M059J (cell line): ENCODE data around the gene NDN. TPM values are rescaled to one million over a fixed set of nuclear protein-coding genes. Genes with fewer than 3 reads are reported as not detected.
A peak's percentile ranks its signal among the peaks of the same experiment; 100 is the strongest.
"Not testable (repeated sequence)": the region's sequence is repeated elsewhere in the genome, so short reads cannot be mapped to it uniquely, and the experiment has no call there.

ENCODE experiments used
- DNase-seq: peaks from one replicate; pipeline ENCODE4 v3.0.0-alpha.2; 2012; ENCODE audit warnings: low read depth
- total RNA-seq: library from RNA; depleted of rRNA; stranded (reverse); fragments of >200 nt; shearing (Covaris generic); gene quantifications from 2 replicates; pipeline ENCODE4 v1.2.3, GENCODE V29; 2014; rRNA removed

The NDN gene
- total RNA-seq, result not detected in 2 replicates

- DNase-seq, result no peak
Observed at GRCh38 chr15:23687143-23687470, at the start of gene NDN. NDN (minus strand) TSS chr15:23687305; CDS start chr15:23687217, 88 bp downstream.

- DNase-seq, result no peak
Observed at GRCh38 chr15:23736033-23736673, 49.0 kb upstream of the NDN start.

GRCh38 chr15:23734862-23735261 is 47.8 kb upstream of the NDN start:
- no peak for DNase-seq

GRCh38 chr15:23713874-23714656 is 27.0 kb upstream of the NDN start:
- DNase-seq, result not testable (repeated sequence)

GRCh38 chr15:23708332-23708731 is 21.2 kb upstream of the NDN start:
- no peak for DNase-seq

- DNase-seq, result no peak
Observed at GRCh38 chr15:23695282-23695681, 8.2 kb upstream of the NDN start.

GRCh38 chr15:23694592-23694991 is 7.5 kb upstream of the NDN start:
- no peak for DNase-seq

GRCh38 chr15:23690450-23690852 is 3.3 kb upstream of the NDN start:
- no peak for DNase-seq

GRCh38 chr15:23690015-23690414 is 2.9 kb upstream of the NDN start:
- DNase-seq, result no peak

- DNase-seq, result no peak
Observed at GRCh38 chr15:23686466-23687142, 501 bp downstream of the NDN start.

GRCh38 chr15:23671481-23671880 is 15.6 kb downstream of the NDN start:
- no peak for DNase-seq

- no peak for DNase-seq
Observed at GRCh38 chr15:23670970-23671369, 16.1 kb downstream of the NDN start.

GRCh38 chr15:23663232-23663631 is 23.9 kb downstream of the NDN start:
- no peak for DNase-seq

GRCh38 chr15:23648920-23649515 is 38.1 kb downstream of the NDN start:
- peak; percentile 3 for DNase-seq

- DNase-seq, result no peak
Observed at GRCh38 chr15:23647421-23648370, 39.4 kb downstream of the NDN start, which contains the start of gene MAGEL2. MAGEL2 (minus strand) TSS chr15:23647867; CDS start chr15:23647742, 125 bp downstream.

- no peak for DNase-seq
Observed at GRCh38 chr15:23647001-23647295, 40.2 kb downstream of the NDN start.

GRCh38 chr15:23646165-23647000 is 40.7 kb downstream of the NDN start:
- no peak for DNase-seq

- no peak for DNase-seq
Observed at GRCh38 chr15:23645371-23646164, 41.5 kb downstream of the NDN start.

- no peak for DNase-seq
Observed at GRCh38 chr15:23644829-23645228, 42.3 kb downstream of the NDN start.
